Activated T-cell treated with anti-CD3 and anti-CD28 coated beads, Interleukin-2, amount 50 U/mL, for 24 hours (primary cell): ENCODE measurements around the gene TMEM120A.
A peak's percentile ranks its signal among the peaks of the same experiment; 100 is the strongest.

Experiments
- DNase-seq: peaks from one replicate; pipeline ENCODE4 v3.0.0-alpha.2; 2020
- H3K27ac Mint-ChIP-seq: 2 replicates; pipeline ENCODE4 v1.8.0; 2020; ENCODE audit warnings: mild to moderate bottlenecking, mixed read lengths
- H3K27me3 Mint-ChIP-seq: 2 replicates; pipeline ENCODE4 v1.8.0; 2020; ENCODE audit warnings: mixed read lengths
- H3K36me3 Mint-ChIP-seq: 2 replicates; pipeline ENCODE4 v1.8.0; 2020; ENCODE audit warnings: low read depth, mixed read lengths
- H3K4me1 Mint-ChIP-seq: 2 replicates; pipeline ENCODE4 v1.8.0; 2020; ENCODE audit warnings: low read depth, mixed read lengths
- H3K4me3 Mint-ChIP-seq: 2 replicates; pipeline ENCODE4 v1.8.0; 2020; ENCODE audit warnings: mild to moderate bottlenecking, moderate library complexity, mixed read lengths
- H3K9me3 Mint-ChIP-seq: 2 replicates; pipeline ENCODE4 v1.8.0; 2020; ENCODE audit warnings: mixed read lengths

TMEM120A gene

DNA sequence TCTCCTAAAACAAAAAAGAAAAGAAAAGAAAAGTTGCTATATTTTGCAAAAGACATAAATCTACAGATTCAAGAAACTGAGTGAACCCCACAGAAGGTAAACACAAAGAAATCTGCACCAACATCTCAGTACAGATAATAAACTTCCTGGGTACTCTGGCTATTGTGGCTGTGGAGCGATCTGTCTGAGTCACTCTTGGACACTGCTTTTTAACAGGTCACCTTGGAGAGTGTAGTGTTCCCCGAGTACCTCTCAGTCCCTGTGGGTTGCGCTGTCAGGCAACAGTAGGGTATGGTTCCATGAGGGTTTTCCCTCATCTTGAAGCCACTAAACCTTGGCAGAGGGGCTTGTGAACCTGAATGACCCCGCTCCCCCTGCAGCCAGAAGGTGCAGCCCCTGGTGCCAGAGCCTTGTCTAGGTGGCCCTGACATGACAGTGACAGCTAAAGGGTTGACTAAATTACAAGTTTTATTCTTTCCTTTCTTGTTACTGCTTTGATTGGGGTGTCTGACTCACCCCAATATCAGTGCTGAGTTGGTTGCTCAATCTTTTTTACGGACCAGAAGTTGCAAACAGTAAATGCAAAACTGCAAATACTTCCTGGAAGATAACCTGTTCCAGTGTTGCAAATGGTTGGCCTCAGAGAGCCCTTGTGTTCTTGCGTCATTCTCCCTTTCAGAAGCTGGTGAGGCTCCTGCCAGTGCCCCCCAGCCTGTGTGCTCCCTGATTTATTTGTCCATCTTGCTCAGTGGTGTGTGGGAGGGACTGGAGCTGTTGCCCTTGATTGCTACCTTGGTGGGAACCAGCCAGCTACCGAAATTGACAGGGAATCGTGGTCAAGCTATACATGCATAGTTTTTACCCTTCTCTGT, 48.9 kb downstream of the TMEM120A start:
- Mint-ChIP-seq H3K27me3 (no peaks in the 10 kb centered on the region), H3K4me1 (peaks cover 28% of the 10 kb centered on the region), H3K36me3 (peaks cover 17% of the 10 kb centered on the region), H3K4me3 (no peak overlapping the region), H3K9me3 (no peaks in the 10 kb centered on the region), H3K27ac (peak overlapping the region; percentile 57)
- DNase-seq: no peak

DNA sequence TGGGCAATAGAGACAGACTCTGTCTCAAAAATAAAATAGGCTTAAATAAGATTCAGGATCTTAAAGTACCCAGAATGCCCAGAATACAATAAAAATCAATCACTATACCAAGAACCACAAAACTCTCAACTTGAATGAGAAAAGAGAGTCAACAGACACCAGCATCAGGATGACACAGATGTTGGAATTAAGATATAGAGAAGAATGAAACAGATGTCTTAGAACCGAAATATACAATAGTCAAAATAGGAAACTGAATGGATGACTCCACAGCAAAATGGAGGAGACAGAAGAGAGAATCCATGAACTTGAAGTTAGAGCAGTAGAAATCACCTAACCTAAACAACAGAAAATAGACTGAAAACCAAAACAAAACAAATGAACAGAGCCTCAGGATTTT, 49.9 kb downstream of the TMEM120A start:
- H3K4me3 Mint-ChIP-seq: no peak overlapping the region
- no peaks in the 10 kb centered on the region for H3K9me3 Mint-ChIP-seq
- peaks cover 28% of the 10 kb centered on the region for H3K4me1 Mint-ChIP-seq
- no peak for DNase-seq
- H3K27me3 Mint-ChIP-seq: no peaks in the 10 kb centered on the region
- peak overlapping the region; percentile 23 for H3K27ac Mint-ChIP-seq
- H3K36me3 Mint-ChIP-seq: peaks cover 17% of the 10 kb centered on the region

DNA sequence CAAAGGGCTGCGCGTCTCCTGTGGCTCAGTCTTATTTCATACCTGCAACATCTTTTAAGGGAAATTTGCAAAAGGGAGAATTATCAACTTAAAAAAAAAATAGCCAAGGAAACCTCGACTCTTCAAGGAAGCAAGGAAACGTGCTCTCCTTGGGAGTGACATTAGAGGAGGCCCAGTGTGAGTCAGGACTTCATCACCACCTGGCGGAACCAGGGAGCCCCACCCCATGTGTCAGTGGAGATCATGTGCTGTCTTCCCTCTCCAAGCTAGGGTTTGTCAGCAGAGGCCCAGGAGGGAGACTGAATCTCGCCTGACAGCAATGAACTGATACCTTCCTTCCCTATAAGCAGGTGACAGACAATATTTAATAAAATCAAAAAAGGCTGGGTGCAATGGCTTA, 50.5 kb downstream of the TMEM120A start:
- H3K4me3 Mint-ChIP-seq: no peak overlapping the region
- no peak overlapping the region for H3K27ac Mint-ChIP-seq
- no peaks in the 10 kb centered on the region for H3K9me3 Mint-ChIP-seq
- no peaks in the 10 kb centered on the region for H3K27me3 Mint-ChIP-seq
- no peak for DNase-seq
- peaks cover 28% of the 10 kb centered on the region for H3K4me1 Mint-ChIP-seq
- peaks cover 17% of the 10 kb centered on the region for H3K36me3 Mint-ChIP-seq

DNA sequence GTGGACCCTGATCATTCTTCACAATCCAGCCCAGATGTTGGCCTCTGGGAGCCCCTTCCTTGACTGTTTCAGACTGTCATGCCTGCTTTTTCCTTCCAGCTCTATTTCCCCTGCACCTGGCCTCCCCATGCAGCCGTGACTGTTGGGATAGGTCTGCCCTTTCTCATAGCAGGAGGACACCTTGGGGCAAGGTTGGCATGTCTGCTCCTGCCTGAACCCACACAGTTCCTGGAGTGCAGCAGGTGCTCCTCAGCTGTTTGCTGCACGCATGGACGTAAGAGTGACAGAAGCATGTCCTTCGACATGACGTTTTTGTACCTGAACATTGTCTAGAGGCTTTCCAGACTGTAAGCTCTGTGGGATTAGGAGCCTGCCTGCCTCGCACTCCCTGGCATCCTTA, 55.5 kb downstream of the TMEM120A start:
- no peak overlapping the region for H3K4me3 Mint-ChIP-seq
- H3K9me3 Mint-ChIP-seq: no peaks in the 10 kb centered on the region
- no peaks in the 10 kb centered on the region for H3K27me3 Mint-ChIP-seq
- H3K27ac Mint-ChIP-seq: no peak overlapping the region
- DNase-seq: no peak
- peaks cover 8% of the 10 kb centered on the region for H3K4me1 Mint-ChIP-seq
- peaks cover 16% of the 10 kb centered on the region for H3K36me3 Mint-ChIP-seq

DNA sequence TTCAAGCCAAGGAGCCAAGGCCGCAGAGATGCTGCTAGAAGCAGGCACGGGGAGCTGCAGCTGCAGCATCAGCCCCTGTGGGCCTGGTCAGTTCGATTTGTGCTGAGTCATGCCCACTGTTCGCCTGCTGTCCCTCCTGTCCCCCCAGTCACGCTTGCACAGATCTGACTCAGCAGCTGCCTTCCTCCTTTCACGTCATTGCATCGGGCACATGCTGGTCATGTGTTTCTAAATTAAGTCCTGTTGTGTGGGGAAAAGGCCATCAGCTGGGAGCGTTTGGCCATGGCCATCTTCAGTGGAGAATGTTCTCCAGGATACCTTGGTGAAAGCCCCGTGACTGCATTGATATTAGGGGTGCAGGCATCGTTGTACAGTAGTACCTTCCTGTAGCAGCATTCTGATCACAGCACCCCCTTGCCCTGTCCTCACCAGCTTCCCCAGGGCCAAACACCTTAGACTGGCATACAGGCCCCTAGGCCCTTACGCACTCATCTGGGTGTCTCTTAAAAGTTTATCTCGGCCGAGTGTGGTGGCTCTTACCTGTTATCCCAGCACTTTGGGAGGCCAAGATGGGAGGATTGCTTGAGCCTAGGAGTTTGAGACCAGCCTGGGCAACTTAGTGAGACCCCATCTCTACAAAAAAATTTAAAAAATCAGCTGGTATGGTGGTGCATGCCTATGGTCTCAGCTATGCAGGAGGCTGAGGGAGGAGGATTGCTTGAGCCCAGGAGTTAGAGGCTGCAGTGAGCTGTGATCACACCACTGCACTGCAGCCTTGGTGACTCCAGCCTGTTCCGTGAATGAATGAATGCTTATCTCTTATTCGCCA, 56.2 kb downstream of the TMEM120A start:
- H3K36me3 Mint-ChIP-seq: peaks cover 20% of the 10 kb centered on the region
- DNase-seq: no peak
- no peaks in the 10 kb centered on the region for H3K9me3 Mint-ChIP-seq
- H3K4me3 Mint-ChIP-seq: no peak overlapping the region
- H3K27me3 Mint-ChIP-seq: no peaks in the 10 kb centered on the region
- peaks cover 4% of the 10 kb centered on the region for H3K4me1 Mint-ChIP-seq
- no peak overlapping the region for H3K27ac Mint-ChIP-seq
